ENCODE measurements around the gene TAS2R1.

TAS2R1 gene

GRCh38 chr5:9589049-9589835, 40.9 kb downstream of the TAS2R1 start:
- H3K27ac ChIP-seq: no peak overlapping the region
- no peak for TF ChIP-seq ZFX (IDR thresholded peaks at IDR 0.05; ENCODE audit: borderline replicate concordance)
- no peak for TF ChIP-seq CTCF (IDR thresholded peaks at IDR 0.05)

GRCh38 chr5:9588254-9588653, 41.9 kb downstream of the TAS2R1 start:
- no peak overlapping the region for H3K27ac ChIP-seq
- TF ChIP-seq ZFX (IDR thresholded peaks at IDR 0.05; ENCODE audit: borderline replicate concordance) (no peak), CTCF (IDR thresholded peaks at IDR 0.05) (no peak)

- no peak overlapping the region for H3K27ac ChIP-seq
- TF ChIP-seq ZFX (IDR thresholded peaks at IDR 0.05; ENCODE audit: borderline replicate concordance): no peak
- TF ChIP-seq CTCF (IDR thresholded peaks at IDR 0.05): no peak
Observed at GRCh38 chr5:9587135-9587534, 43.0 kb downstream of the TAS2R1 start.

- TF ChIP-seq ZFX (IDR thresholded peaks at IDR 0.05; ENCODE audit: borderline replicate concordance): no peak
Observed at GRCh38 chr5:9582406-9582805, 47.7 kb downstream of the TAS2R1 start.

More at GRCh38 chr5:9582406-9582805, 47.7 kb downstream of the TAS2R1 start:
- no peak overlapping the region for H3K27ac ChIP-seq

Measured in 22Rv1 (cell line).